HG02763 (cell line): Measurements from ENCODE around the gene HNRNPR.
"Not testable (repeated sequence)": the region's sequence is repeated elsewhere in the genome, so short reads cannot be mapped to it uniquely, and the experiment has no call there.

Experiments
- ATAC-seq: cut with Tn5 transposase; IDR thresholded peaks from one replicate; pipeline ENCODE4 v1.9.1; 2021; ENCODE audit warnings: mild to moderate bottlenecking, moderate library complexity; ENCODE audit not compliant: unreplicated experiment

Gene HNRNPR

DNA sequence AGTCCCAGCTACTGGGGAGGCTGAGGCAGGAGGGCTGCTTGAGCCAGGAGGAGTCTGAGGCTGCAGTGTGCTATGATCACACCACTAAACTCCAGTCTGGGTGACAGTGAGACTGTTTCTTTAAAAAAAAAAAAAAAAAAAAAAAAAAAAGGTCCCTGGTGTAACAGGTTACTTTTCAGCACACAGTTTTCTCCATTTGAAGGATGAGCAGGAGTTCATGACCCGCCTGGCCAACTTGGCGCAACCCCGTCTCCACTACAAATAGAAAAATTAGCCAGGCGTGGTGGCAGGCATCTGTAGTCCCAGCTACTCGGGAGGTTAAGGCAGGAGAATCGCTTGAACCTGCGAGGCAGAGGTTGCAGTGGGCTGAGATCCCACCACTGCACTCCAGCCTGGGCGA, 12.4 kb downstream of the HNRNPR start:
- ATAC-seq: no peak

DNA sequence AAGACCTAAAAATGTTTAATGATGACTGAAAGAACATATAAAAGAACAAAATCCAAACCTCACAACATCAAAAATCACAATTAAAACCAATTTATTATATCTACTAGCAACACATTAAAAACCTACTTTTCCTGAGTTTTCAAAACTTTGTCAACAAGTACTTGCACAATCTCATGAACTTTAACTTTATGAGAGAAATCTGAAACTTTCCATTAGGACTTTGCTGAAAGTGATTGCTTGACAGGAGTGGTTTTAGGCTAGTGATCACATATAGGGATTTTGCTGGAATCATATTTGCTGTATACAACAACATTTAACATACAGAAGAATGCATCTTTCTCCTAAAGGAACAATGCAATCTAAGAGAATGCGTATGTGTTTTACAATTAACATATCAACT, 13.2 kb downstream of the HNRNPR start:
- no peak for ATAC-seq

DNA sequence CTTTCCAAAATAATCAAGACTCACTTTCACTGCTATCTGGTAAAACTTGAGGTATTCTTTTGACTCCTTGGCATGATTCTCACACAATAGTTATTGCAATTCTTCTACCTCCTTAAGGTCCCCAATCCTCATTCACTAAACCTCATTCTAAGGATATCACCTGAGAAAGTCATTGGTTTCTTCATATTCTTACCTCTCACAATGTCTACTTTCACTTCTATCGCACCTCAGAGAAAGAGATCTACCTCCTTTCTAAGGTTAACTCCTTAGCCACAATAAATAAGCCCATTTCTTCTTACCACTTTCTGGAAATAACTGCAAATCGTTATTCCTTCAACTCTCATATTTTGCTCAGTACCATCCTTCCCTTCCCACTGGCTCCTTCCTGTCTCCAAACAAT, 18.7 kb downstream of the HNRNPR start:
- no peak for ATAC-seq

DNA sequence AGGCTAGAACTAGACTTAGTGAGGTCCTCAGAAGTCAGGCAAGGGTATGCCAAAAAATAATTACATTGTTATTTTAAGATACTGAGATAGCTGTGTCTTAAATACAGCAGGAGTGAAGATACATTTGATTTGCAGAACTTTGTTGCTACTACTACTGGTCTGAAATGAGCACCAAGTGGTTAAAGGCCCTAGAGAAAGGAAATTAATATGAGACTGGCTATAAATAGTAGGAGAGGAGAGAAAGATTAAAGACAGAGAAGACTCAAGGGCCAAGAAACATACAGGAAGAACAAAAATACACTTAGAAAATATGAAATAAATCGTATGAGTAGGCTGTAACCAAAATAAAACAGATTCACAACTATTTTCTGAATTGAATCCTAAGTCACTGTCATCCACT, 21.3 kb downstream of the HNRNPR start:
- no peak for ATAC-seq

DNA sequence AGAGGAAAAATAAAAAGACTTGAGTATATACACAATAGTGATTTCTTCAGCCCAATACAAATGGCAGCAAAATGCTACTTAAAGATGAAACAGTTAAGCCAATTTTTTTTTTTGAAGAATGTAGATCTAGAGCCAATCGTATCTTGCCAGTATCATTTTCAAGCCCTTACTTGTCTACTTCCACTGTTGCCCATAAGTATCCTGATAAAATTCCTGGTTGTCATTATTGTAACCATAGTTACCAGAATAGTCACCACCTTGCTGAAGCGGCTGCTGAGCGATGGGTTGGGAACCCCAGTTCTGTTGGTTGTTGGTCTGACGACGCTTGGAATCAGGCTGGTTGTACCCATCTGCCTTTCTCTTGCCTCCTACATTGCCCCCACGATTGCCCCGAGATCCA, 33.8 kb downstream of the HNRNPR start:
- not testable (repeated sequence) for ATAC-seq

DNA sequence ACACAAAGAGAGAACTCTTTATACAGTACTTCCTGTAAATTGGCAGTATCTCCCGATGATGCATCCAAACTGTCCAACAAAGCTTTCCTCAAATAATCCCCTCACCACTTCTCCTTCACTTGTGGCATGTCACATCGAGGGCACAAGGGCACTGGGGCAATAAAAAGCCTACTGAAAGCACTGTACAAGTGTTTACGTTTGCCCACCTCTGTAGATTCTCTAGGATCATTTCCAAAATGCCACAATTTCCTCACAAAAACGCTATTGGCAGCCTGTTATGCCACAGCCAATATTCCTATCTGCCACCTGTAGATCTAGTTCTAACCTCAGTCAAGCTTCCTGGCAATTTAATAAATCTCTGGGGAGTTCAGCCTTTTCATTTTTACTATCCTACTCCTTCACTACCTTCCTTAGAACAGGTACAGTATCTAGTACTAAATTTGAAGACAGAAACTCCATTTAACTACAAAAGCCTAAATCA, 39.9 kb downstream of the HNRNPR start:
- ATAC-seq: no peak

DNA sequence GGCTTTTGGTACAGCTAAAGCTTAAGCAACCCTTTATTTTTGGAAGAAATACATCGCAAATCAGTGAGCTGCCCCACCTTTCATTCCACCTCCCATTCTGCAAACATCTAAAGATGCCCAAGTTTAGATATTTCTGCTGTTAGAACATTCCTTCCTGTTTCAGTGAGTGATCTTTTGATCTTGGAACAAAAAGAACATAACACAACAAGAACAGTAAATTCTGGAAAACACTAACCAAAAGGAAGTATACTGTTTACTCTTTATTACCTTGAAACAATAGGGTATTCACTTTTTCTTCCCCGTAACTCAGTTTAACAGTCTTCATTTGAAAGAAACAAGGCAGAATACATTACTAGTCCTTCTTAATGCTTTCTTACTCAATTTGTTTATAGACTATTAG, 40.6 kb downstream of the HNRNPR start:
- ATAC-seq: no peak

DNA sequence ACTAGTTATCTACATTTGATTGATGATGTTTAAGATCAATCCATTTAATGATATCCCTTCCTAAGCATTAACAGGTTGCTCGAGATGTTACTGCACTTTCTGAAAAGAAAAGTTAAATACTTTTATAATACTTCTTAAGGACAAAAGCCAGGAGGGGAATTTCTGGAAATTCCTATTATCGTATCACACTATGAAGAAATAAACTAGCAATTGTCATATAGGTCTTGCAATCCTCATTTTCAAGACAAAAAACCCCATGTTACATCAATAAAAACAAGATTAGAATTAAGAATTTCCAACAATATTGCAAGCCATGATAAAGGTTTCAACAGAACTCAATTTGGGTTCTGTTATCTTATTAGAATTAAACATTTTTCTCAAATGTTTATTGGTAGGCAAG, 47.2 kb downstream of the HNRNPR start:
- no peak for ATAC-seq

DNA sequence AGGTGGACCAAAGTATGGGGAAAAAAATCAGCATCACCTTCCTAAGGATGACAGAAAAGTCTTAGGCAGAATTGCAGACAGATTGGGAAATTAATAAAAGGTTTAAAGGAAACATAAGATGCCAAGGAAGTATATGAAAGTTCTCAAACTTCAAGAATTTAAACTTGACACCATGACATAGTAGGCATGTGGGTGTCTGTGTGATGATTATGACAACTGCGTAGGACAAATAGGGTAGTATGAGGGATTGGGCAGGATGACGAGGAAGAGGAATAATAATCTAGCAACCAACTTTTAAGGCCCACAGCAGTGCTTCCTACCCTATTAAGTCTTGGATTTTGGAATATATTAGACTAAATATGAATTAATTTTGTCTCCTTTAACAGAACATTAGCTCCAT, 52.4 kb downstream of the HNRNPR start:
- ATAC-seq: no peak

DNA sequence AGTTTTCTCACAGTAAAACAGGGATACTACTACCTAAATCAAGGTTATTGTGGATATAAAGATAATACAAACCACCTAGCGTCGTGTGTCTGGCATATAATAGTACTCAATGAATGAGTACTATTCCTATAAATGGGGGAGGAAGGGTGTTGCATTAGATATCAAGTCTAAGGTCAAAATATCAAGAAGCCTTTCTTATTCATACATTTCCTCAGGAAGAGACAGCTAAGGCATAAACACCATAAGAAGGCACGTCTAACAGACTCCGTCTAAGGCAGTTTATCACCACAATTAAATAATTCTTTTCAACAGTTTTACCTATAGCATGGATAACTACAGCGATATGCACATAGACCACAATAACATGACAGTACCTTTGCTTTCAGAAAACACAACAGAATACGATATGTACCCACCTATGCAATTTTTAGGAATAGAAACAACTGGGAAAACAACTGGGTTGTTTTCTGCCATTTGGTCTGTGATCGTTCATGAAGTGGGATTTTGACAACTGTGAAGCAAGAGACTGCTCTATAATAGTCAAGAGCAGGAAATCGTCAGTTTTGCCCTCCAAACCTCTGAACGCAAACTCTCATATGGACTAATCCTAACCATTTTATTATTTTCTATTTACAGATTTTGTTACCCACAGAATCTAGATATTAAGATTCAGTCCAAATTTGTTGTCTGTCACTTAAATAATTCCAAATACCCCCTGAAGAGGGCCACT, 53.1 kb downstream of the HNRNPR start:
- ATAC-seq: no peak

DNA sequence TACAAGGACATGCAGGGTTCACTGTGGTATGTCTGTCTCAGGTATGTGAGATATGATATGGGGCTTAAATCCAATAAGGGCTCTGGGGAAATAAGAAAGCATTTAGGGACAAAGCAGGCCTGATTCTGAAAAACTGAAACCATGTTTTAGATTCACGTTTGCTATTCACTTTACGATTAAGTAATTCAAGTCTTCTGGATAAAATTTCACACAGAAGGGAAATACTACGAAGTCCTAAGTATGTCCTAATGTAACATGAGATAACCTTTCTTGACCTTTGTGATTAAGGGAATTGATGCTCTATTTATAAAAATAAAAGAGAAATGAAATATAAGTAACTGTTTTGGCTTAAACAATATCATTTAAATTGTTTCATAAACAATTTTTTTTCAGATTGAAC, 55.4 kb downstream of the HNRNPR start:
- no peak for ATAC-seq

DNA sequence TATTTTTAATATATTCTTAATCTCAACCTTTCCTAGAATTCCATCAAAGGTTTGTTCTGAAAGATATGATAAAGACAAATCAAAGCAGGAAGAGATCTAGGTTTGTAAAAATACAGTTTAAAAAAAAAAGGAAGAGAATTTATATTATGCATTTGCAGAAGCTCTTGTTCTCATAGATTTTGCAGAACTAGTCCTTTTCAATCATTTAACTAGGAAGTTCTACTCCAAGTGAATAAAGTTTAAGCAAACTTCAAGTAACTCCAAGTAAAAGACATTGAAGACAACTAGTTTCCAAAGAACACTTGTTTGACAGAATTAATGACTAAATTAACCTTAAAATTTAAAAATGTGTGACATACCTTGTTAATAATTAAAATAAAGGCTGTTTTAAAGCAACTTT, 55.9 kb downstream of the HNRNPR start:
- ATAC-seq: no peak

DNA sequence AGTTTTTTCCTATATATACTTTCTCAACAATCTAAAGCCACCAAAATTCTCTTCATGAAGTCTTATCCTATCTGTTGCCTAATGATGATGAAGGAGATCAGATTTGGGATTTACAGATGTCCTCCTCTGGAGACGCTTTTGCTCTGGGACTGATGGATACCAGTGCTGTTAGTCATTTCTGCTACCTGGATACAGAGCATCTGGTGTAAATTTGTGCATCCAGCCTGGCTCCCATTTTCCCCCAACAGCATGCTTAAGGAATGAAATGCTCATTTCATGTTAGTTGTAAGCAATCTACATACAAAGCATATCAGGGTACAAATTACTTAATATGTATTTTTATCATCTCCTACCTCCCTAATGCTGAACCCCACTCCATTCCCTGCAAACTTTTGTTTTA, 57.7 kb downstream of the HNRNPR start:
- ATAC-seq: no peak

DNA sequence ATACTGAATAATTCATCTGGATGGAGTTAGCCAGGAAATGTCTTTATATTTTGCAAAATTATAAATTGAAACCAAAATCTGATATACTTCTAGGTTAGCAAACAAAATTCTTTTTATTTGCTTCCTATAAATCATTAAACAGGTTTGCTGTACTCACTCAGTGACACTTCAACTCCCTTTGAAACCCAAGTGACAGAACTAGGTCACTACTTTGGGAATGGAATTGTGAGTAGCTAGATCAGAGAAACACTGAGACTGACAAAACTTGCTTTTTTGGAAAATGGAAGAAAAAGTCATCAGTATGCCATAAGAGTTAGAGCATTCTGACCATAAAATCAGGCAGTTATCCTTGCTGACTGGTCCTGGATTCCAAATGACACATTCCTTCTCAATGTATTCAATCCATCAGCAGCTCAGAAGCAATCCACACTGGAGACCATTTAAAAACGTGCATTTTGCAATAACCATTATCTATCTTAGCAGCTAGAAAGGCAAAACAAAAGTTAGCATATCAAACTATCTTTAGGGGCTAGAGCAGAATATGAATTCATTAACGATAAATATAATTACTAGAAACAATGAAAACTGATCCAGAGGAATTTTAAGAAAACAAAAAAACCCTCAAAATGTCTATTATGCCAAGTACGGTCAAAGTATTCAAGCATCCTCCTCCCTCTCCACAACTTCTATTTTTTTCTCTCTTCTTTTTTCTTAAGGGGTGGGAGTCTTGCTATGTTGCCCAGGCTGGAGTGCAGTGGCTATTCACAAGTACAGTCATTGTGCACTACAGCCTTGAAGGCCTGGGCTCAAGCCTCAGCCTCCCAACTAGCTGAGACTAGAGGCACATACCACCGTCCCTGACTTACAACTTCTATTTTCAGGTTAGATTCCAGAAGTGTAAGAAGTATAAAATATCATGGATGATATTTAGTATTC, 60.1 kb downstream of the HNRNPR start:
- ATAC-seq: no peak

DNA sequence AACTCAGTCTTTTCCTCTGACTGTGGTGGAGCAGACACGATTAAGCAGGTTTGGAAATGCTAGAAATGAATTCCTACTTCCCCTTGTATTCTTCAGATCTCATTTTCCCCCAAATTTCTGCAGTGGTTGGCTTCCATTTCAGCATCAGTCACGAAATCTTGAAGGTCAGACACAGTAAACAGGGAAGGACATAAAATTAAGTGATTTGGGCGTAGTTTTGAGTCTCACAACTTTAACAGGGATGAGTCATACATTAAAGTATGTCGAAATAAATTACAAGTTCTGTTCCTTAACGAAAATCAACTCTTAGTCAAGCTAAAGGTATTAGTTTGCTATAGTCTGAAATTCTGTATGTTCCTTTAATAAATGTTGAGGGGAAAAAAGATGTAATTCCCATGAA, 61.1 kb downstream of the HNRNPR start:
- no peak for ATAC-seq

DNA sequence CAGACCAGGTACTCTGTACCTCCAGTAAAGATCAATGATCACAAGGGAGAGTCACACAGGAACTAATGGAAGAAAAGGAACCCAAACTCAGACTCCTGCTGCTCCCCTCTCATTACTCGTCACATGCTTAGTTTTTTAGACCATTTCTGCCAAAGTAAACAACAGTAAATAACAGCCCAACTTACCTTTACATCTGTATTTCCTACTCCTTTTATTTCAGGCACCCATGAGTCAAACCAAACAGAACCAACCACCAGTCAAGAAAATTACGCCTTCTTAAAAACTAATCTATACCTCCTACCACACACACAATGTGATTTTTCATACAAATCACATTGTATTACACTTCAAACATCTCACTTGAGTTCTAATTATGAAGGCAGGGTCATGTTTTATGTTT, 65.4 kb downstream of the HNRNPR start:
- ATAC-seq: no peak

DNA sequence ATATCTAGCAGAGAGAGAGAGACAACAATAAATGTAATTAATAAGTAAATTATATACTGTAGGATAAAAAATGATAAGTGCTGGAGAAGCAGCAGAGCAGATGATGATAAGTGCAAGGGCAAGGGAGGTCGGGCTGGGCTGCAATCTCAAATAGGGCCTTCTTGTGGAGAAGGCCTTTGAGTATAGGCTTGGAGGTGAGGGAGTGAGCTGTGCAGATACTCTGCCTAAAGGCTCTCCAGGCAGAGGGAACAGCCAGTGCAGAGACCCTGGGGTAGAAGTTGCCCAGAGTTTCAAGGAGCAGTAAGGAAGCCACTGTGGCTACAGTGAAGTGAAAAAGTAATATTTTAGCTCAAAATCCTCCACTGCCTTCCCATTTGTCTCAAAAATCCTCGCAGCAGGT, 67.6 kb downstream of the HNRNPR start:
- ATAC-seq: no peak

DNA sequence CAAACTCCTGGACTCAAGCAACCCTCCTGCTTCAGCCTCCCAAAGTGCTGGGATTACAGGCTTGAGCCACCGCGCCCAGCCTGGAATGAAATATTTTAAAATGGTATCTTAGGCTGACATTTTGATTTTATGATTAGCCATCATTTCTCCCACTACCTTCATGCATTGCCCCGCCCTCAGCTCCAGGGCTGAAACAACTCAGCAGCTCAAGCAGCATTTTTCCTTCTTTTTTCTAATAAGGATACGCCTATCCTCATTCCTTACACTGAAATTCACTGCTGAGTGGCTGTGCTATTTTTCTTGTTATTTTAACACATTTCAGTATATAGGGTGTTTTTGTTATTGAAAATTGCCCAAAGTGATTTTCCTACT, 70.0 kb downstream of the HNRNPR start:
- no peak for ATAC-seq

DNA sequence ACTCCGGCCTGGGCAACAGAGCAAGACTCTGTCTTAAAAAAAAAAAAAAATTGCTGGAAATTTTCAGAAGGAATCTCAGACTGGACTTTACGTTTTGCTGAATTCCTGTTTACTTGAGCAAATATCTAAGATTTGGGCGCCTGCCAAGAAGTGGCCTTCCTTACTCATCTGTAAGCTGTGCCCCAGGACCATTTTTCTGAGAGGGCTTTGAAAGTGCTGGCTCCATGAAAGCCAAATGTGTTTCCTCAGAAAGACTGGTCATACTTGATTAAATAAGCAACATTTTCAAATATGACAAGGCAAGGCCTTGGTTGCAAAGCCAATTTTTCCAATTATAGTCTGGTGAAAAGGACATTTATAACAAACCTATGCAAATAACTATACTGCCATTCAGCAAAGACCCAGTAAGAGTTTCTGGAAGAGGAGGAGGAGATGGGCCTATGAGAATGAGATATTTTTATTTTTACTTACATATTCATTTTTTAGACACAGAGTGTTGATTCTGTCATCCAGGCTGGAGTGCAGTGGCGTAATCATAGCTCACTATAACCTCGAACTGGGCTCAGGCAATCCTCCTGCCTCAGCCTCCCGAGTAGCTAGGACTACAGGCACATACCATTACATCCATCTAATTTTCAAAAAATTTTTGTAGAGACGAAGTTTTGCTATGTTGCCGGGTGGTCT, 70.5 kb downstream of the HNRNPR start:
- ATAC-seq: no peak

DNA sequence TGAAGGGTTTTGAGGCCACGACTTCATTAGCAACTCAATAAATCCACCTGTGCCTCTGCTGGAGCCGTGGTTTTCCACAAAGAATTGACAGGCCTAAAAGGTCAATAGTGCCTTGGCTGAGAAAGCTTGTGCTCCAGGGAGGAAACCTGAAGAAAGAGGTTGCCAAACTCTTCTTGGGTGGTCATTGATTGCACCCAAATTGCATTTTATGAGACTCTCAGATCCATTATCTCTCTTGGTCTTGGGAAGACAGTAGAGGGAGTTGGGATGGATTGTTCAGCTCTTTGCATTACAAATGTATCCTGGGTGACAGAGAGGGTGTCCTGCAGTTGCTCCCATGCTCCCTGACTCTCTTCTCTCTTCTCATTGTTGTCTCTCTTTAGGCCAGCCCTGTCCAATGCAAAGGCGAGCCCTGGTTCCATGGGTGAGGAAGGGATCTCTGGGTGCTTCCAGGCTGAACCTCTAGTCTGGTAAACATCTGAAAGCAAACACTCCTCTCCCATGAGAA, 80.7 kb downstream of the HNRNPR start:
- ATAC-seq: no peak

DNA sequence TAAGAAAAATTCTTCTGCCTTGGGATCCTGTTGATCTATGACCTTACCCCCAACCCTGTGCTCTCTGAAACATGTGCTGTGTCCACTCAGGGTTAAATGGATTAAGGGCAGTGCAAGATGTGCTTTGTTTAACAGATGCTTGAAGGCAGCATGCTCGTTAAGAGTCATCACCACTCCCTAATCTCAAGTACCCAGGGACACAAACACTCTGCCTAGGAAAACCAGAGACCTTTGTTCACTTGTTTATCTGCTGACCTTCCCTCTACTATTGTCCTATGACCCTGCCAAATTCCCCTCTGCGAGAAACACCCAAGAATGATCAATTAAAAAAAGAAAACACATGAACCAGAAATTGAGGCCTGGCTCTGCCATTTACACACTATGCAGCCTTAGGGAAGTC, 86.0 kb downstream of the HNRNPR start:
- not testable (repeated sequence) for ATAC-seq
